Activated CD4-positive, alpha-beta T cell treated with anti-CD3 and anti-CD28 coated beads, Interleukin-2, Interleukin-4, amounts not matched to agents 100 ng/mL and 50 ng/mL, durations not matched to agents 16 hours and 8 hours (primary cell): ENCODE results near the gene RPS2.

Source experiments
- DNase-seq: peaks from one replicate; pipeline ENCODE4 v3.0.0-alpha.2; 2020; ENCODE audit warnings: low spot score

The RPS2 gene

DNA sequence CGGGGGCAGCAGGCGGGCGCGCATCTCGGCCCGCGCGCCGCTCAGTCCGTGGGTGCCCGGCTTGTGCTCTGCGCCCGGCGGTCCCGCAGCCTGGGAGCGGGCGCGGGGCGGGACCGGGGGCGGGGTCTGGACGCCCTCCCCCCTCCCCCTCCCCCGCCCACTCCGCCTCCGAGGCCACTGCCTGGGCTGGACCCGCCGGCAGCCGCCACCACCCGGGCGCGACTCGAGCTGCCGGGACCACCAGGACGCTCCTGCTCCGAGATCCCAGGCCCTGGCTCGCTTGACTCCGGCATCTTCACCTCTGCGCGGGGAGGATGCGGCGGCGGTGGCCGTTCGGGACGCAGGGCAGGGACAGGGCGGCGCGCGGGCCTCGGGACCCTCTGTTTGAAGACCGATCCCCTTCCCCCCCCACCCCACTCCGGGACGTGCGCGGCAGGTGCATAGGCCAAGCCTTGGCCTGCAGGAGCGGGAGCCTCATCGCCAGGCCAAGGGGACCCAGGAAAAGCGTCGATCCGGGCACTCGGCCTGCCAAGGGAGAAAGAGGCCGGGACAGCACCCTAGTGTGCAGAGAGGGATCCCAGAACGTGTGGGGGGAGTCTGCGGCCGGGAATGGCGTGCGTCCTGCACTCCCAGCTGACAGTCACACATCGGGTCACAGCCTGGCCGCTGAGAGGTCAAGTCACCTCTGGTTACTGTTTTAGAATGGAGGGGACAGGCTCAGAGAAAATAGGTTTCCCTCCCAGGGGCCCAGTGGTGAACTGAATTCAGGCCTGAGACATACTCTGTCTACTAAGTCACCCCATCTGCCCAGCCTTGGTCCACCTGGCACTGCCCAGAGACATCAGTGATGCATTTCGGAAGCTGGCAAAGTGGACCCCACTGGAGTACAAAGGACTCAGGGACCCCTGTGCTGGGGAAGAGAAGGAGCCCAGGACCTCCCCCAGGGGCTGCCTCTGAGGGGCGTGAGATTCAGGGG lies 46.0 kb downstream of the RPS2 start, which contains the start of gene HS3ST6:
Gene HS3ST6, minus strand, starts transcription at position 65 of the 976 bp plus-strand sequence. CDS start 92 bp downstream, outside the sequence.
- no peak for DNase-seq

DNA sequence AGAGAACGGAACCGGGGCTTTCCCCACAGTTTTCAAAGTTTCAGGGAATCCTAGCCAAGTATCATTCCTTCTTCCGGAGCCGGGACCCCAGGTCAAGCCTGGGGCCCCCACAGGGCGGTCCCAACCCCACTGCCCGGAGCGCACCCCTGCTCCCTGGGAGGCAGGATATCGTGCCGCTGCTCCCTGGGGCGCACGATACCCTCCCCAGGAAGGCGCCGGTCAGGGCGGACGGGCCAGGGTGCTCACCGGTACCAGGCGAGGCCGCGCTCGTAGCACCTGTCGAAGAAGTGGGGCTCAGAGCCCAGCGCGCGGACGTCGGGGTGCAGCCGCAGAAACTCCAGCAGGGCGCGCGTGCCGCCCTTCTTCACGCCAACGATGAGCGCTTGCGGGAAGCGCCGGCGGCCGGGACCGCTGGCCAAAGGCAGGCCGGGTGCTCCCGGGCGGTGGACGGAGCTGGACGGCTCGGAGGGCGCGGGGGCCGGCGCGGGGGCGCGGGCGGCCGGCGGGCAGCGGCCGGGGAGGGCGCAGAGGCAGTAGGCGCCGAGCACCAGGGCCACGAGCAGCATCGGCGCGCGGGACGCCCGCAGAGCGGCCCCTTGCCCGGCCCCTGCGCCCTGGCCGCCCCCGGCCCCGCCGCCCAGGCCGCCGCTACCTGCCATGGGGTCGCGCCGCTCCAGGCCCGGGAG lies 46.8 kb downstream of the RPS2 start:
- no peak for DNase-seq

- DNase-seq = no peak
Measured at GRCh38 chr16:1917056-1917664, 47.5 kb downstream of the RPS2 start.

DNA sequence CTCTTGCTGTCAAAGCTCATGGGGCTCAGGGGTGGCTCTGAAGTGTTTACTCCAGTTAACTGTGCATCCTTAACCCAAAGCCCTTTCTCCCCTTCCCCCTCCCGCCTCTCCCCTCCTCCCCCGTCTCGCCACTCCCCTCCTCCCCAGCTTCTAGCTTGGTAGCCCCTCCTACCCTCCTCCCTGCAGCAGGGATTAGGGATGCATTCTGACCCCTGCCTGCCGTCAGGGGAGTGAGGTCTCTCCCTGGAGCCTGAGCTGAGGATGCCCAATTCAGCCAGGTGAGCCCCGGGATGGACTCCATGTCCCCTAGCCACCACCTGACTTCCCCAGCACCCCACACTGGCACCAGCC lies 48.0 kb downstream of the RPS2 start:
- DNase-seq = no peak

DNA sequence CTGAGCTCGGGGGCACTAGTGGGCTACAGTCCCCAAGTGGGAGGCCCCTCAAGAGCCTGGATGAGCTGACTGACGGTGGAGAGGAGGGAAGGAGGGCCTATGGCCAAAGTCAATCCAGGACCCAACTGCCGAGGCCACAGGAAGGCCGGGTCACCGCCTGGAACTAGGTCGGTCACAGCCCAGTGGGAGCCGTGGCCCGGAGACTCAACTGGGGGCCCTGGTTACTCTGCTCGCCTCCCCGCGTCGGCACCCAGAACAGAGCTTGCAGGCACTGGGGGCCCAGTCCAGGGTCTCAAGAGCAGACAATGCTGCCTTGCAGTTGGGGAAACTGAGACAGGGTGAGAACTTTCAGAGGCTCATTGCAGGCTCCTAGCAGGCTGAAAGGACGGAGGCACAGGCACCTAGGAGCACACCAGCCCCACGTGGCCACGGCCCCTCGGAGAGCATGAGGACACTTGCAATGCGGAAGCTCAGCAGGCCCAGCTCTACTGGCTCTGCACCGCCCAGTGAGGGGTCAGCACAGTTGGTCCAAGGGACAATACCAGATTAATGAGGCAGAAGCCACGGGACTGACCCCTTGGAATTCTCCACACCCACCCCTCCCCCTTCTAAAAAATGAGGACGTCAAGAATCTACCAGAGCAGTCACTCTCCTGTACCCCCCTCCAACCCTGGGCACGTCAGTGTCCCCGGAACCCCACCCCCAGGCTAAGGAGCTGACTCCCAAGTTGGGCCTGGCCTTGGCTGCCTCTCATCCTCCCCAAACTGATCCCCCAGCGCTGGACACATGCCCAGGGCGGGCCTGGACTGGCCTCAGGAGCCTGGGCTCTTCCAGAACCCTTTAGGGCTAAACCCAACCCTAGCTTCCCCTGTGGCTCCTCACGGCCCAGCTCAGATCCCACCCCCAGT lies 48.6 kb downstream of the RPS2 start:
- DNase-seq = no peak

- no peak for DNase-seq
Measured at GRCh38 chr16:1914988-1915387, 49.6 kb downstream of the RPS2 start.

DNA sequence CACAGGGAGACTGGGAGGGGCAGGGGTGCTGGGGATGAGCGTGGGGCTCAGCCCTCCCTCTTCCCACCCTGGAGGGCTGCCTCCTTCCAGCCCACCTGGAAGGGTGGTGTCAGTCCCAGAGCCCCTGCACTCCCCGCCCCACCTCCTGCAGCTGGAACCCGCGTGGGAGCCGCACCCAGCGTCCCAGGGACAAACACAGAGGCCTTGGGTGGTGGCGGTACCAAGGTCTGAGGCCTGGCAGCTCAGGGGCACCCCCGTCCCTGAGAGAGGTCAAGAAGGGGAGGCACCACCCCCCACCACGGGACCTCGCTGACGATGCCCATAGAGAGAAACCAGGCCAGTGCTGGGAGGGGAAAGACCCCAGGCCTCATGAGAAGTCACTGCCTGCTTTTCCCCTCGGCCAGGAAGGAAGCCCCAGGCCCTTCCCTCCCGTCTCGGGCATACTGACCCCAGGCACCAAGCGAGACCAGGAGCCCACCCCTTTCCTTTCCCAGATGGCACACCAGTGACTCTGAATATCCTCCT lies 50.5 kb downstream of the RPS2 start:
- no peak for DNase-seq

DNA sequence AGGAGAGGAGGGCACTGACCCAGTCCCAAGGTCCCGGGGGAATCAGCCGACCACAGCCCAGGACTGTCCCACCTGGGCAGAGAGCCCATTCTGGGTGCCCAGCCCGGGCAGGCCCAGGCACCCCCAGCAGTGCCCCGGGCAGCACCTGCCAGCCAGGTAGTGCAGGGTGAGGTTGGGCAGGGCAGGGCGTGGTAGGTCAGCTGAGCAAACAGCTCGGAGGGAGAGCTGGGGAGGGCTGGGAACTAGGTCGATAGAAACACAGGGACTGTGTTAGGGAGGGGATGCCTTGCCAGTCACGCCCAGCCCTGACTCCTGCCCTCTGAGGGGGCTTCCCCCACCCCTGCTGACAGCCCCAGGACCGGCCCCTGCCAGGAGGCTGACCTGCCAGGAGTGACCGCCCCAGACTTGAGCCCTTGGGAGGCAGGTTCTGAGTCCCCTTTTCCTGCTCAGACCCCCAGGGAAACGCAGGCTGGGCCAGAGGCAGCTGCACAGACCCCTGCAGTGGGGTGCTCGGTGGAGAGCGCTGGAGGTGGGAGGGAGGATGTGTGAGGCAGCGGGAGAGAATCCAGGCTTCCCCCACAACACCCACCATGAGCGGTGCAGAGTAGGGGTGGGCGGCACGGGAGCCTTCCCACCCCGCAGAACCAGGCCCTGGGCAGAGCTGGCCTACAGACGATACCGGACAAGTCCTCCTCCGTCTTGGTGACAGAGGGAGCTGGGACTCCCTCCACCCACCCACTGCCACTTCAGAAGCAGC lies 51.1 kb downstream of the RPS2 start:
- no peak for DNase-seq

DNA sequence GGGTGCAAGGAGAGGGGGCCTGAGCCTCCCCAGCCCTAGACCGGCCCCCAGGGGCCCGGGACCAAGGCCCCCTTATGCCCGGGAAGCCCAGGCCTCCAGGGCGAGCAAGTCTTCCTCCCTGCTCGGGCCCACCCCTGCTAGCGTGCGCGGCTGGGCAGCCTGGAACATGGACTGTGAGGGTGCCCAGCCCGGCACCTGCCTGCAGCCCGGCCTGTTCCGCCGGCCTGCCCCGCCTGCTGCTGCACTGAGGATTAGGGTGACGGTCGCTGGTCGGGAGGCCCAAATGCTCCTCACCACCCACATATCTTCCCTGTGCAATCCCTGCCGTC lies 52.4 kb downstream of the RPS2 start:
- no peak for DNase-seq
